Activated B cell treated with CpG ODN at 0.5 μM for 24 hours (primary cell): ENCODE measurements around the gene SPP1. TPM values are rescaled to one million over a fixed set of nuclear protein-coding genes. Genes with fewer than 3 reads are reported as not detected.

Experiments
- ATAC-seq: fragments of 200-7000 bp; cut with Tn5 transposase; one replicate; pipeline ENCODE4 v1.10.0; 2021; ENCODE audit warnings: low read depth, mild to moderate bottlenecking, moderate library complexity
- CTCF ChIA-PET: fragments of 350-600 bp; sonication (Branson Sonifier 250); formaldehyde crosslinking; loops from one replicate; lab custom pipeline; 2021; ENCODE audit warnings: antibody characterized with exemption; lab: Charles Lee
- POLR2A ChIA-PET: fragments of 350-600 bp; sonication (Branson Sonifier 250); formaldehyde crosslinking; loops from one replicate; lab custom pipeline; 2021; ENCODE audit warnings: antibody characterized with exemption; lab: Charles Lee
- DNase-seq: peaks from one replicate; pipeline ENCODE4 v3.0.0; 2022
- H3K27ac Mint-ChIP-seq: one replicate; pipeline ENCODE4 v1.8.0; 2020; ENCODE audit warnings: mixed read lengths
- H3K27me3 Mint-ChIP-seq: one replicate; pipeline ENCODE4 v1.8.0; 2021; ENCODE audit warnings: mixed read lengths
- H3K36me3 Mint-ChIP-seq: one replicate; pipeline ENCODE4 v1.8.0; 2021; ENCODE audit warnings: low read depth, mixed read lengths
- H3K4me1 Mint-ChIP-seq: one replicate; pipeline ENCODE4 v1.8.0; 2021; ENCODE audit warnings: mixed read lengths
- H3K4me3 Mint-ChIP-seq: one replicate; pipeline ENCODE4 v1.8.0; 2020; ENCODE audit warnings: mild to moderate bottlenecking, mixed read lengths
- H3K9me3 Mint-ChIP-seq: one replicate; pipeline ENCODE4 v1.8.0; 2020; ENCODE audit warnings: mixed read lengths
- CTCF ChIP-seq: fragments of 200-600 bp; IDR thresholded peaks from one replicate; pipeline ENCODE4 v1.8.0; 2022; ENCODE audit warnings: antibody characterized with exemption, mild to moderate bottlenecking
- intact Hi-C: fragments of 100-400 bp; cut with micrococcal nuclease; formaldehyde crosslinking; loops from one replicate; pipeline ENCODE4 v1.15.1; 2024
- total RNA-seq: library from RNA; stranded (reverse); gene quantifications from 2 replicates; pipeline ENCODE4 v1.2.3, GENCODE V29; 2022

The SPP1 gene
- total RNA-seq, 1 donor from 2014 or later: not detected

GRCh38 chr4:87946766-87947165, 28.7 kb upstream of the SPP1 start:
- H3K4me3 Mint-ChIP-seq: no peak overlapping the region
- intact Hi-C loops: no loop called here
- no peak overlapping the region for H3K27ac Mint-ChIP-seq
- no peak for DNase-seq
- ChIA-PET POLR2A (no interaction called here), CTCF (no interaction called here)
- no peaks in the 10 kb centered on the region for H3K27me3 Mint-ChIP-seq
- H3K4me1 Mint-ChIP-seq: no peaks in the 10 kb centered on the region
- no peak for TF ChIP-seq CTCF
- no peaks in the 10 kb centered on the region for H3K9me3 Mint-ChIP-seq
- H3K36me3 Mint-ChIP-seq: no peaks in the 10 kb centered on the region
- no peak for ATAC-seq

GRCh38 chr4:87947381-87948160, 27.9 kb upstream of the SPP1 start:
- POLR2A ChIA-PET: no interaction called here
- Mint-ChIP-seq H3K27me3 (no peaks in the 10 kb centered on the region), H3K4me1 (no peaks in the 10 kb centered on the region), H3K36me3 (no peaks in the 10 kb centered on the region), H3K4me3 (no peak overlapping the region), H3K27ac (no peak overlapping the region), H3K9me3 (no peaks in the 10 kb centered on the region)
- intact Hi-C loops: no loop called here
- DNase-seq (no peak), ATAC-seq (no peak)
- no peak for TF ChIP-seq CTCF
- CTCF ChIA-PET: no interaction called here

GRCh38 chr4:87949961-87950360, 25.6 kb upstream of the SPP1 start:
- DNase-seq (no peak), ATAC-seq (no peak)
- H3K27ac Mint-ChIP-seq: no peak overlapping the region
- no peak for TF ChIP-seq CTCF
- H3K36me3 Mint-ChIP-seq: no peaks in the 10 kb centered on the region
- H3K4me1 Mint-ChIP-seq: no peaks in the 10 kb centered on the region
- no peaks in the 10 kb centered on the region for H3K9me3 Mint-ChIP-seq
- ChIA-PET CTCF (no interaction called here), POLR2A (no interaction called here)
- no peak overlapping the region for H3K4me3 Mint-ChIP-seq
- no peaks in the 10 kb centered on the region for H3K27me3 Mint-ChIP-seq
- intact Hi-C loops: no loop called here

- TF ChIP-seq CTCF: no peak
- CTCF ChIA-PET: no interaction called here
- DNase-seq: no peak
- ATAC-seq: no peak
- POLR2A ChIA-PET: no interaction called here
- H3K27ac Mint-ChIP-seq: no peak overlapping the region
- H3K27me3 Mint-ChIP-seq: no peaks in the 10 kb centered on the region
- H3K36me3 Mint-ChIP-seq: no peaks in the 10 kb centered on the region
- intact Hi-C loops: no loop called here
- no peak overlapping the region for H3K4me3 Mint-ChIP-seq
- H3K9me3 Mint-ChIP-seq: no peaks in the 10 kb centered on the region
- H3K4me1 Mint-ChIP-seq: no peaks in the 10 kb centered on the region
These were observed 25.0 kb upstream of the SPP1 start for GRCh38 chr4:87950493-87950892.

GRCh38 chr4:87950936-87951511, 24.5 kb upstream of the SPP1 start:
- TF ChIP-seq CTCF: no peak
- H3K27me3 Mint-ChIP-seq: no peaks in the 10 kb centered on the region
- ChIA-PET POLR2A (no interaction called here), CTCF (no interaction called here)
- H3K36me3 Mint-ChIP-seq: no peaks in the 10 kb centered on the region
- no peaks in the 10 kb centered on the region for H3K9me3 Mint-ChIP-seq
- no peak overlapping the region for H3K4me3 Mint-ChIP-seq
- no peak for DNase-seq
- ATAC-seq: no peak
- intact Hi-C loops: no loop called here
- no peaks in the 10 kb centered on the region for H3K4me1 Mint-ChIP-seq
- no peak overlapping the region for H3K27ac Mint-ChIP-seq
